Measurements from ENCODE around the gene ONECUT3. TPM values are rescaled to one million over a fixed set of nuclear protein-coding genes. Genes with fewer than 3 reads are reported as not detected.

ONECUT3 gene
- polyA plus RNA-seq, 1 of the 3 experiments (the other 2 are of a cell fraction): not detected

DNA sequence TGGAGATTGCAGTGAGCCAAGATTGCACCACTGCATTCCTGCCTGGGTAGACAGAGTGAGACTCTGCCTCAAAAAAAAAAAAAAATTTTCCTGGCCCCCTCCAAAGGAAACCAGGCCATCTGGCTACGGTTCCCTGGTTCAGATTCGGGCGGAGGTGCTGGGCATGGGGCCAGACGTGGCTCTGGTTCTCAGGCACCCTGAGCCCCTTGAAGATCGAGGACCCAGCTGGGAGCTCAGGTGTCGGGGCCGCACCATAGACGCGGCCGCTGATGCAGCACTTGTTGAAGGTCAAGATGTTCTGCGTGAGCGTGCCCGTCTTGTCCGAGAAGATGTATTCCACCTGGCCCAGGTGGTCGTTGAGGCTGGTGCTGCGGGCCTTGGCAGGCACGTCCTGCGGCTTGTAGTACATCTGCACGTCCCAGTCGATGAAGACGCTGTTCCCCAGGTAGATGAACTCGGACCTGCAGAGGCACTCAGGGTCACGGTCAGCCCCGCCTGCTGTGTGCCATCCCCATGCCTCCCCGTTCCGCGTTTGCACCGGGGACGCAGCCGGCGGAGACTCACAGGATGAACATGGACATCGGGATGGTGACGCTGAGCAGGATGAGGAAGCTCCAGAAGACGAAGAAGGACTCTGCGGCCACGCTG, 46.5 kb downstream of the ONECUT3 start:
- WGBS (ENCODE audit: low lambda C conversion rate): 85% methylated on average over 30 of the region's 36 CpGs
- Histone ChIP-seq H3K9me2 (no peaks in the 10 kb centered on the region), H3F3A (replicated peaks; ENCODE audit: insufficient read depth) (no peaks in the 10 kb centered on the region), H3K4me2 (no peak overlapping the region), H3K4me1 (ENCODE audit: control insufficient read depth in 1 of 2, insufficient read depth in 2 of 2, low read depth in 1 of 2, low read length in 1 of 2) (peaks cover 0 to 8% of the 10 kb centered on the region in 2 experiments; a peak in 1 of 4 replicates), H3K36me3 (replicated peaks in 1 of 2; ENCODE audit: control insufficient read depth in 1 of 2, insufficient read depth in 2 of 2, low read length in 1 of 2) (no peaks in the 10 kb centered on the region), H3K27me3 (ENCODE audit: insufficient read depth) (no peaks in the 10 kb centered on the region), H3K27ac (ENCODE audit: low read depth in 2 of 2, low read length in 1 of 2) (no peak overlapping the region), H4K20me1 (ENCODE audit: insufficient read depth) (no peaks in the 10 kb centered on the region), H3K4me3 (ENCODE audit: low read depth in 2 of 2, low read length in 1 of 2) (no peak overlapping the region), H3K79me2 (ENCODE audit: insufficient read depth) (no peaks in the 10 kb centered on the region), H3K9ac (no peak overlapping the region), H3K9me3 (no peaks in the 10 kb centered on the region), H2AFZ (ENCODE audit: low read depth) (no peak overlapping the region)
- POLR2A ChIA-PET: no interaction called here
- no peak for DNase-seq
- no peak for TF ChIP-seq MXI1 (IDR thresholded peaks at IDR 0.05; ENCODE audit: low read depth, low read length)
- TF ChIP-seq NRF1 (IDR thresholded peaks at IDR 0.05; ENCODE audit: low read depth, low read length): no peak
- no peak for TF ChIP-seq MAX (IDR thresholded peaks at IDR 0.05; ENCODE audit: low read depth)
- TF ChIP-seq RFX5 (IDR thresholded peaks at IDR 0.05; ENCODE audit: low read length): no peak
- TF ChIP-seq, protein P1, sequence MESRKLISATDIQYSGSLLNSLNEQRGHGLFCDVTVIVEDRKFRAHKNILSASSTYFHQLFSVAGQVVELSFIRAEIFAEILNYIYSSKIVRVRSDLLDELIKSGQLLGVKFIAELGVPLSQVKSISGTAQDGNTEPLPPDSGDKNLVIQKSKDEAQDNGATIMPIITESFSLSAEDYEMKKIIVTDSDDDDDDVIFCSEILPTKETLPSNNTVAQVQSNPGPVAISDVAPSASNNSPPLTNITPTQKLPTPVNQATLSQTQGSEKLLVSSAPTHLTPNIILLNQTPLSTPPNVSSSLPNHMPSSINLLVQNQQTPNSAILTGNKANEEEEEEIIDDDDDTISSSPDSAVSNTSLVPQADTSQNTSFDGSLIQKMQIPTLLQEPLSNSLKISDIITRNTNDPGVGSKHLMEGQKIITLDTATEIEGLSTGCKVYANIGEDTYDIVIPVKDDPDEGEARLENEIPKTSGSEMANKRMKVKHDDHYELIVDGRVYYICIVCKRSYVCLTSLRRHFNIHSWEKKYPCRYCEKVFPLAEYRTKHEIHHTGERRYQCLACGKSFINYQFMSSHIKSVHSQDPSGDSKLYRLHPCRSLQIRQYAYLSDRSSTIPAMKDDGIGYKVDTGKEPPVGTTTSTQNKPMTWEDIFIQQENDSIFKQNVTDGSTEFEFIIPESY (IDR thresholded peaks at IDR 0.05; ENCODE audit: borderline replicate concordance, low read depth): no peak
- TF ChIP-seq IRF3 (IDR thresholded peaks at IDR 0.05; ENCODE audit: low read depth, low read length): no peak
- TF ChIP-seq CHD2 (IDR thresholded peaks at IDR 0.05; ENCODE audit: low read length, partially characterized antibody): no peak
- no peak for TF ChIP-seq NFIC (IDR thresholded peaks at IDR 0.05; ENCODE audit: borderline replicate concordance)
- no peak for TF ChIP-seq RAD21 (IDR thresholded peaks at IDR 0.05; ENCODE audit: low read length)
- TF ChIP-seq GATA2 (CRISPR knock-in tag; IDR thresholded peaks at IDR 0.05): no peak
- CTCF ChIA-PET: interaction anchor here (1.0 to 12.6 kb wide), 3 partner anchors 10 to 32 kb away, joined by 4 to 143 read pairs (median 4); no protein-coding TSS in a partner anchor

GRCh38 chr19:1804858-1805257, 51.6 kb downstream of the ONECUT3 start:
- H3K9me3 ChIP-seq: no peaks in the 10 kb centered on the region
- H3K9ac ChIP-seq: no peak overlapping the region
- CTCF ChIA-PET: interaction anchor here (1.5 kb wide), 1 partner anchor 20 kb away, joined by 3 read pairs; no protein-coding TSS in a partner anchor
- no peaks in the 10 kb centered on the region for H3K27me3 ChIP-seq (ENCODE audit: insufficient read depth)
- H3K79me2 ChIP-seq (ENCODE audit: insufficient read depth): no peaks in the 10 kb centered on the region
- H3K9me2 ChIP-seq: no peaks in the 10 kb centered on the region
- no peak for DNase-seq
- no peak overlapping the region for H3K4me3 ChIP-seq (ENCODE audit: low read depth in 2 of 2, low read length in 1 of 2)
- H3K27ac ChIP-seq (ENCODE audit: low read depth in 2 of 2, low read length in 1 of 2): no peak overlapping the region
- H2AFZ ChIP-seq (ENCODE audit: low read depth): no peak overlapping the region
- no peaks in the 10 kb centered on the region; a peak in 1 of 4 replicates for H3K4me1 ChIP-seq (ENCODE audit: control insufficient read depth in 1 of 2, insufficient read depth in 2 of 2, low read depth in 1 of 2, low read length in 1 of 2)
- POLR2A ChIA-PET: no interaction called here
- no peak overlapping the region for H3K4me2 ChIP-seq
- 93% methylated on average over 6 of the region's 6 CpGs for WGBS (ENCODE audit: low lambda C conversion rate)
- no peaks in the 10 kb centered on the region for H4K20me1 ChIP-seq (ENCODE audit: insufficient read depth)
- H3F3A ChIP-seq (replicated peaks; ENCODE audit: insufficient read depth): no peaks in the 10 kb centered on the region
- no peaks in the 10 kb centered on the region for H3K36me3 ChIP-seq (replicated peaks in 1 of 2; ENCODE audit: control insufficient read depth in 1 of 2, insufficient read depth in 2 of 2, low read length in 1 of 2)
- TF ChIP-seq, protein P2, sequence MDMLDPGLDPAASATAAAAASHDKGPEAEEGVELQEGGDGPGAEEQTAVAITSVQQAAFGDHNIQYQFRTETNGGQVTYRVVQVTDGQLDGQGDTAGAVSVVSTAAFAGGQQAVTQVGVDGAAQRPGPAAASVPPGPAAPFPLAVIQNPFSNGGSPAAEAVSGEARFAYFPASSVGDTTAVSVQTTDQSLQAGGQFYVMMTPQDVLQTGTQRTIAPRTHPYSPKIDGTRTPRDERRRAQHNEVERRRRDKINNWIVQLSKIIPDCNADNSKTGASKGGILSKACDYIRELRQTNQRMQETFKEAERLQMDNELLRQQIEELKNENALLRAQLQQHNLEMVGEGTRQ (IDR thresholded peaks at IDR 0.05; ENCODE audit: borderline replicate concordance, low read depth, low read length): no peak
- no peak for TF ChIP-seq FOXM1 (IDR thresholded peaks at IDR 0.05; ENCODE audit: low read depth)
- TF ChIP-seq RFX5 (IDR thresholded peaks at IDR 0.05; ENCODE audit: low read length): no peak
- TF ChIP-seq POLR2AphosphoS5 (IDR thresholded peaks at IDR 0.05; ENCODE audit: low read depth, low read length): no peak
- no peak for TF ChIP-seq MEF2A (IDR thresholded peaks at IDR 0.05; ENCODE audit: borderline replicate concordance, low read depth)
- TF ChIP-seq, protein P1 (IDR thresholded peaks at IDR 0.05; ENCODE audit: borderline replicate concordance, low read depth): no peak
- TF ChIP-seq GABPA (IDR thresholded peaks at IDR 0.05; ENCODE audit: low read depth): no peak
- TF ChIP-seq, protein P3, sequence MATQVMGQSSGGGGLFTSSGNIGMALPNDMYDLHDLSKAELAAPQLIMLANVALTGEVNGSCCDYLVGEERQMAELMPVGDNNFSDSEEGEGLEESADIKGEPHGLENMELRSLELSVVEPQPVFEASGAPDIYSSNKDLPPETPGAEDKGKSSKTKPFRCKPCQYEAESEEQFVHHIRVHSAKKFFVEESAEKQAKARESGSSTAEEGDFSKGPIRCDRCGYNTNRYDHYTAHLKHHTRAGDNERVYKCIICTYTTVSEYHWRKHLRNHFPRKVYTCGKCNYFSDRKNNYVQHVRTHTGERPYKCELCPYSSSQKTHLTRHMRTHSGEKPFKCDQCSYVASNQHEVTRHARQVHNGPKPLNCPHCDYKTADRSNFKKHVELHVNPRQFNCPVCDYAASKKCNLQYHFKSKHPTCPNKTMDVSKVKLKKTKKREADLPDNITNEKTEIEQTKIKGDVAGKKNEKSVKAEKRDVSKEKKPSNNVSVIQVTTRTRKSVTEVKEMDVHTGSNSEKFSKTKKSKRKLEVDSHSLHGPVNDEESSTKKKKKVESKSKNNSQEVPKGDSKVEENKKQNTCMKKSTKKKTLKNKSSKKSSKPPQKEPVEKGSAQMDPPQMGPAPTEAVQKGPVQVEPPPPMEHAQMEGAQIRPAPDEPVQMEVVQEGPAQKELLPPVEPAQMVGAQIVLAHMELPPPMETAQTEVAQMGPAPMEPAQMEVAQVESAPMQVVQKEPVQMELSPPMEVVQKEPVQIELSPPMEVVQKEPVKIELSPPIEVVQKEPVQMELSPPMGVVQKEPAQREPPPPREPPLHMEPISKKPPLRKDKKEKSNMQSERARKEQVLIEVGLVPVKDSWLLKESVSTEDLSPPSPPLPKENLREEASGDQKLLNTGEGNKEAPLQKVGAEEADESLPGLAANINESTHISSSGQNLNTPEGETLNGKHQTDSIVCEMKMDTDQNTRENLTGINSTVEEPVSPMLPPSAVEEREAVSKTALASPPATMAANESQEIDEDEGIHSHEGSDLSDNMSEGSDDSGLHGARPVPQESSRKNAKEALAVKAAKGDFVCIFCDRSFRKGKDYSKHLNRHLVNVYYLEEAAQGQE (IDR thresholded peaks at IDR 0.05; ENCODE audit: low read depth, low read length): no peak
- no peak for TF ChIP-seq GATA2 (CRISPR knock-in tag; IDR thresholded peaks at IDR 0.05)
